Activated CD8-positive, alpha-beta memory T cell treated with anti-CD3 and anti-CD28 coated beads for 1 hour (primary cell): ENCODE results near the gene RRP8.

Source experiments
- DNase-seq, 2 donors: peaks; one replicate each; pipeline ENCODE4 v3.0.0-alpha.2; 2020; ENCODE audit warnings: low read depth in 1 of 2; ENCODE audit errors: extremely low read depth in 1 of 2

RRP8 gene

DNA sequence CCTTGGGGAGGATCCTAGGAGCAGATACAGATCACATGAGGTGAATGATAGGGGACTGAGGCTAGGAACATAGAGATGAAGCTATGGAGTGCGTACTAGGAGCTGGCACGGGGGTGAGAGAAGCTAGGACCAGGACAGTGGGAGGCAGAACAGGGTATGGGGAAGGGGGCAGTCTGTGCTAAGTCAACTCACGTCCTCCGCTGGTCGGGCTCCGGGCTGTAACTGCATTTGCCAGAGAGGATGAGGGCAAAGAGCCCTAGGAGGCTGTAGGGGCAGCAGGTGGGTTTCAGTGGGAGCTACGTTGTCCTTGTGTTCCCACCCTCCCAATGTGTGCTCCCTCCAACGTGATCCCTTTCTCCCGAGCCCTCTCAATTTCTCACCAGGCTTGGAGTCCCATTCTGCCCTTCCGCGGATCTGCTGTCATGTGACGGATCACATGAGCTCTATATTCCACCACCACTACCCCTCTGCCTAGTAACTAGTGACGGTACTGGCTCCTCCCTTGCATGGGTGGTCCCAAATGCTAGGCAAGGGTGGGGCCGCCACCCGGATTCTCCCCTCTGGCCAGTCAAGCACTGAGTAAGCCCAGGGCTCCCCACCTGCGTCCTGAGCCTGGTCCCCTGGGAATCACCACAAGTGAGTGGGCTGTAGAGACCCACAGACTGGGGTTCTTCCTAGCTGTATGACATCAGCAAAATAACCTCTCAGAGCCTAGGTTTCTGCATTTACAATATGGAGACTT, 15.8 kb upstream of the RRP8 start, which contains the start of gene TPP1:
Gene TPP1 (minus strand): TSS at position 419 of the 742 bp plus-strand sequence. CDS start 22 bp downstream, at position 397.
- DNase-seq, result peak; percentile 76 to 77

DNA sequence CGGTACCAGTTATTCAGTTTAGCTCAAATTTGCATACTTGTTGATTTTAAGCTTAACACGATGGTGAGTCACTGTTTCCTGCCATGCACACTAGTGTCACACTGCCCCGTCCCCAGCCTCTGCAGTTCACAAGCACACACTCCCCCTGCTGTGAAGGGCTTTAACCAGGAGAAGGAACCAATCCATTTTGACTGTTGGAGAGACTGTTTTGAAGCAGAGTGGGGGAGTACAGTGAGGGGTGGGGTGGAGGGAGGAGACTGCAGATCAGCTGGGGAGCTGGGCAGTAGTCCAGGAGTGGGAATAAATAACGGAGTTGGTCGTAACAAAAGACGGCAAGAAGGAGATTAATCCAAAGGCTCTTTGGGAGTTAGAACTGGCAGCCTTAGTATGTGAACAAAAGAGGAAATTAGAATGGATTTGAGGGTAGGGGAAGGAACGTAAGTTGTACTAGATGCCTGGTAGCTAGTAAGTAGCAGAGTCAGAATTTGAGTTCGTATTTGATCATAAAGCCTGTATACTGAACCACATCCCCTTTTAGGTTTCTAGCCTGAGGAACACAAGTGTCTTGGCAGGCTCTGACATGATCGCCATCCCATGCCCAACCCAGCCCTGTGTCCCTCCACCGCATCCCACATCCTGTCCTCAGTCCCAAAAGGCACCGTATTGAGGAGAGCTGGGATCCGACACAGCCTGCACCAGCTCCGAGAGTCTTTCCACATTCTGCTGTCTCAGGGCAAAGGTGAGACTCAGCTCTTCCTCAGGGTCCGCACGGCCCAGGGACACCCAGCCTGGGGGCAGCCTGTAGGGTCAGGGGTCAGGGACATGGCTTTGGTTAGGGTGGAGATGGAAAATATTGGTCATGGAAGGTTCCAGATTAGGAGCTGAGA, 14.9 kb upstream of the RRP8 start:
- DNase-seq, result peak in 1 of 2 donors; percentile 51

DNA sequence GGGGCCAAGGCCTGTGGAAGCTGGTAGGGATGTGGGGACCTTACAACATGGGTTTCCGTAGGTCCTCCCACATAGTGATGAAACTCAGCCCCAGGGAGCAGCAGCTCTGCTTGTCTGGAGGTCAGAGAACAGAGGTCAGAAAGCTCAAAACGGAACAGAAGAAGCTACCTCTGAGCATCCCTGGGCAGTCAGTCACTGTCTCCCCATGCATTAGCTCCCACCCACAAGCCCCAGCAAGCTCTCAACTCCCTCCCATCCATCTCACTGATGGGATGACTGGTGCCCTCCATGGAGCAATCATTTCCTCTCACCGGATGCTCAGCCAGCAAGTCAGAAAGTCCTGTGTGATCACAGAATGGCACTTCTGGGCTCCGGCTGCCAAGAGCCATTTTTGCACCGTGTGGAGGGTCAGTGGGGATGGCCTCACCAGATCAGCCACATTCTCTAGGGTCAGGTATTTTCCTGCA, 13.9 kb upstream of the RRP8 start:
- DNase-seq, result no peak

DNA sequence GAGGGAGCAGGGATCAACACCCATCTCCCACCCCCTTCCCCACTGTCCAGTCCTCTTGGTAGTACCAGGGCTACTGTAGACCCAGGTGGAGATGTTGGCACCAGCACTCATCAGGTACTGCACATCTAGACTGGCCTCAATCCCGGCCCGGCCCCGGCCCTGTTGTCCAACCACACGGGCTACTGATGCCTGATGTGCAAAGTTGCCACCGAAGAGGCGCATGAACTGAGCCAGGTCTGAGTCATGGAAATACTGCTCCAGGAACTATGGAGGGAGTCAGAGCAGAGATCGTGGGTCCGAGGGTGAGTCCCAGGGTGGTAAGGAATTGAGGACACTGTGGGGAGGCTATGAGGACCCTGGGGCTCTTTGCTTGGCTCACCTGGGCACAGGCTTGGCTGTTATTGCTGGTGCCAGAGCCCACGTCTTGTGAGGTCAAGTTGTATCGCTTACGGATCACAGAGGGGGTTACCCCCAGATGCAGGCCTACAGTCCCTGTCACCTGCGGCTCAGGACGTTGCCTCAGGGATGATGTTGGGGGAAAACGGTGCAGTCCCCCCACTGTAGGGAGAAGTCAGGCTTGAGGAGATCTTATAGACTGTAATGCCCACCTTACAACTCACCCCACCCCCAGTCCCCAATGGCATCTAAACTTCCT, 13.3 kb upstream of the RRP8 start:
- no peak for DNase-seq

DNA sequence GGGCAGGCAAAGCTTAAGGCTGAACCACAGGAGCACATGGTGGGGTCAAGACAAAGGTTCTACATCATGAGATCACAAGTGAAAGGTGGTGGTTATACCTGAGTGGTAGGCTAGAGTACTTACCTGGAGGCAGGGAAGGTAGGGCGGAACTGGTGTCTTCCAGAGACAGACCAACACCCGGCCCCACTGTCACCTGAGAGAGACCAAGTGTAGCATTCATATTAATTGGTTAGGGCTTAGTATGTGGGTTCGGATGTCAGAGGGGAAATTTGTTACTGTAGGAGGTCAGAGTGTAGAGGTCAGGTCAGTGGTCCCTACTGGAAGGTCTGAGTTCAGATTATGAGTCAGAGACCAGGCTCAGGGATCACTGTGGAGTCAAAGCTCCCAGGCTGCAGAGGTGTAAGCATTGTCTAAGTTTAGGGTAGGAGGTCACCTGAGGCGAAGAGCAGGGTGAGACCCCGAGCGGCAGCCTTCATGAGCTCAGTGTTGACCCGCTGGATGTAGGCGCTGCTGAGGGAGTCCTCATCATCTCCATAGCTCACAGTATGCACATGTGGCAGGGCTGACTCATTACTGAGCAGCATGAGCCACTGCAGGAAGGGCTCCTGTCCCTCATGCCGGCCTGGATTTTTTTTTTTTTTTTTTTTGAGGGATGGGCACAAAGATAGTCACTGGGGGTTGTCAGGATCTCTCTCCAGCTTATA, 12.6 kb upstream of the RRP8 start:
- DNase-seq, result no peak

DNA sequence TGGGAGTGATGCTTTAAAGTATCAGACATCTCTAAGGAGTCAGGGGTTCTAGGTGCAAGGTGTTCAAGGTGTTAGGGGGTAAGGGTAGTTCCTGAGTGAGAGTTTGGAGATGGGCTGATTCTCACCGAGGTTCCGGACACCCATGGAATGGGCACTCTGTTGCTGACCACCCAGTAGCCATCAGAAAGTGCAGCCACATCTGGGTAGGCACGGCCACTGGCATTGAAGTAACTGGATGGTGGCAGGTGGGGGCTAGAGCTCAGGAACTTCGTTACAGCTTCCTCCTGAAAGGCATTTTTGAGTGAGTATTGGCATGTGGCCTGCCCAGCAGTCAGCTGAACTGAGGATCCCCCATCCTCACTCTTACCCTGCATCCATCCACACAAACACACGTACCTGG, 11.6 kb upstream of the RRP8 start:
- no peak for DNase-seq

DNA sequence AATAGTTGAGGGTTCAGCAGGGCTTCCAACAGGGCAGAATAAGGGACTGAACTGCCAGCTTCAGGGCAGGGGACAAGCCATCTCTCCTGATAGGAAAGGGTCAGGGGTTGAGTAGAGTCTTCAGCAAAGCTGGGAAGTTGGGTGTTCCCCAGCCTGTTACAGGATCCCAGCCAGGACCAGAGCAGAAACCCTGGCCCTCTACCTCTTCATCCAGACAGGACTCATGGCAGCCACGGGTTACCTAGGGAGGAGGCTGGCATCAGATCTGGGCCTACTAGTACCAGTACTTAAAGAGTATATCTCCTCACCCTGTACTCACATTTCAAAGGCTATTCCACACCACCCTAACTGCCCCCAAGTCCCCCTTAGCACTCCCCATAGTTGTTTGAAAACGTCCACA, 11.0 kb upstream of the RRP8 start:
- no peak for DNase-seq

DNA sequence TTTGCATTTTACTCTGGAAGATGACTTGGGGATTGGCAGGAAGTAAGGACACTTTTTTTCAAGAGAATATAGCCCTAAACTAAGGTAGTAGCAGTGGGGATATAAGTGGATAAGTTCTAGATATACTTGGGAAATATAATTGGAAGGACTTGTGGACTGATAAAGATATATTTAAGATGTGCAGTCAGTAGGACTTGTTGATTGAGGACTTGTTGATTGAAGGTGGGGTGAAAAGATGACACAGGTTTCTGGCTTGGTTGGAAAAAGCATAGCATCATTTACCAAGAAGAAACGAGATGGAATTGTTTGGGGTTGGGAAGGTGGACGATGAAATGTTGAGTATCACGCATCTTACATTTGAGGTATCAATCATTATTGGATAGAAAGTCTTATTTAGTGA, 10.1 kb upstream of the RRP8 start:
- no peak for DNase-seq

DNA sequence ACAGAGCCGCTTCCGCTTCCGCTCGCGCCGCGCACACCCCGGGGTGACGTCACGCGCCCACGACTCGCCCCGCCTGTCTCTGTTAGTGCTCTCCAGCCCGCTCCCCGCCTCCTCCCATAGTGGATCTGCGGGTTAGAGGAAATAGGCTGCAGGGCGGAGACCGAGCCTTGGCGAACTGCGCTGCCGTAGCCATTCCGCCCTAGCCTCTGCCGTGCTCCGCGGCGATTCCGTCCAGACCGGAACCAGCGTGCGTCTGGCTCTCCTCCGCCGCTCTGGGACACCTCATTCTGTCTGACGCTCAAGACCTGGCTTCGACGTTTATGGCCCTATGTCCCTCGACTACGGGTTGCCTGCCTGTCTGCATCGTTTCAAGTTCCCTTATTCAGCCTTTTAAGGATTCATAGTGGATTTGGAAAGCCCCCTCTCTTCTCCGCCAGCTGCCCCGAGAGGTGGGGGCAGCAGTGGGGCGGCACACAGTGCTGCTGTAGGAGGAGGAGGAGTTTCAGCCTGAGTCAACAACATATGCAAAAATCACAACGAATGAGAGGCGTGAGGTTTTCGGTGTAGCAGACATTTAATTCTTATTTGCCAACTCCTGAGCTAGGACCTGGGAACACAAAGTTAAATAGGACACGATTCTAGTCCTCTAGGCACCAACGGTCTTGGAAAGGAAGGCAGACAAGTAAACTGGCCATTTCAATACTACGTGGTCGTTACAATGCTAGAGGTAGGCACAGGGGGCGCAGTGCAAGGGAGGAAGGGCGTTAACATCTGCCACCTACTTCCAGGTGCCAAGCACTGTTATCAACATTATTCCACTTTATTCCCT, 9.0 kb upstream of the RRP8 start, which contains the start of gene TAF10:
Gene TAF10 (minus strand): TSS at position 4 of the 829 bp plus-strand sequence. CDS start 27 bp downstream, outside the sequence.
- peak; percentile 92 to 95 for DNase-seq

DNA sequence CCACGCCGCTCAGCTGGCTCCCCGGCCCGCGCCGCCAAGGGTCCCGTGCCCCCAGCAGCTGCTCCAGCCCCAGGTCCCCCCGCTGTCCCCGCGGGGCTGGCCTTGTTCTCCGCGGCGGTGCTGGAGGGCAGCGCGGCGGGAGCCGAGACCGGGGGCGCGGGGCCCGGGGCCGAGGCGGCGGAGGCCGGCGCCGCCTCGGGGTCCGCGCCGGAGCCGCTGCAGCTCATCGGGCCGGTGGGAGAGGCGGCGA, 8.5 kb upstream of the RRP8 start:
- DNase-seq, result no peak

DNA sequence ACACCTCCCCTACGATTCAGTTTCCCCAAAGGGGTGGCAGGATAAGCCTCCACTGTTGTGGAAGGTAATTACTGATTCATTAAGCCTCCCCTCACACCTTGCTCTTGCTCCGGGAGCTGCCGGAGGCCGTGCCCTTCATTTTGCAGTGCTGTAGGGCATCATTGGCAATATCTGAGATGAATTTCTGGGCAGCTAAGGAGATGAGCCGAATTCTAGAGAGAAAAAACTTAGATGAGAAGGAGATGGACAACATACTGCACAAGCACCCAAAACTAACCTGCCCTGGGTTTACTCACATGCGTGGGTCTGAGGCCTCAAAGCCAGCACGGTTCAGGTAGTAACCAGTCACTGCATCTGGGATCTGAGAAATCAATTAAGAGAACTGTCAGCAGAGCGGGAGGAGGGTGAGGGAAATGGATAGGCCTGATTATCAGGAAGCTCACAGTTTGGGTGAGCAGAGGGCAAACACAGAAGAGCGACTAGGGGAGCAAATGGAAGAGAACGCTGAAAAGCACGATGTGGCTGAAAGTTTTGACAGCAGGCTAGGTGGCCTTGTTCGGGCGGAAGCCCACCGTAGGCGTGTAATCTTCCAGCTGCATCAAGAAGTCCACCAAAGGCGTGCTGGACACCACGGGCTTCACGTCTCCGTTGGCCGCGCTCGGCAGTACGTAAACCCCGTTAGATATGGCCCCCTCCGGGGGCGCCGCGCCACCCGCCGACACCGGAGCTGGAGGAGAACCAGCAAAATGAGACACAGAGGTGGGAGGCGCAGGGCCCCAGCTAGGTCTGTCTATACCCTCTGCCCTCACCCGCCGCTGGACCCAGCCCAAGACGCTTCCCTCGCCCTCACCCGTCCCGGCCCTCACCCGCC, 7.9 kb upstream of the RRP8 start:
- no peak for DNase-seq

DNA sequence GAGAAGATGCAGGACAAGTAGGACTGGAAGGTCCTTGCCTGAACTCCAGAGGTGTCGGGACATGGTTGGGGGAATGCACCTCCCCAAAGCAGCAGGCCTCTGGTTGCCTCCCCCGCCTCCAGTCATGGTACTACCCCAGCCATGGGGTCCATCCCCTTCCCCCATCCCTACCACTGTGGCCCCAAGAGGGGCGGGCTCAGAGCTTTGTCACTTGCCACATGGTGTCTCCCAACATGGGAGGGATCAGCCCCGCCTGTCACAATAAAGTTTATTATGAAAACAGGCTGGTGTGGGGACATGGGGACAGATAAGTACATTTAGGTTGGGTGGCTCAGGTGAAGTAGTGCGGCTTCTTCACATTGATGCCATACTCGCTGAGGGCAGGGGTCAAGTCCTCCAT, 7.2 kb upstream of the RRP8 start:
- no peak for DNase-seq

DNA sequence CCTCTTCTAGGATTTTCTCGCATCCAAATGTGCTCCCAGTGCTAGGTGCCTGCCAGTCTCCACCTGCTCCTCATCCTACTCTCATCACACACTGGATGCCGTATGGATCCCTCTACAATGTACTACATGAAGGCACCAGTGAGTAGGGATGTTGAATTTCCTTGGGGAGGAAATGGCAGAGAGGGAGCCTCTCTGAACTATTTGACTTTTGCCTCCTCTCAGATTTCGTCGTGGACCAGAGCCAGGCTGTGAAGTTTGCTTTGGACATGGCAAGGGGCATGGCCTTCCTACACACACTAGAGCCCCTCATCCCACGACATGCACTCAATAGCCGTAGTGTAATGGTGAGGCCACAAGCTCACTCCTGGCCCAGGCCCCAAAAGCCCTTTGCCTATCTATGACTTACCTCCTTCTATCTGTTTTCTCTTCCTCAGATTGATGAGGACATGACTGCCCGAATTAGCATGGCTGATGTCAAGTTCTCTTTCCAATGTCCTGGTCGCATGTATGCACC, 6.1 kb upstream of the RRP8 start:
- no peak for DNase-seq

DNA sequence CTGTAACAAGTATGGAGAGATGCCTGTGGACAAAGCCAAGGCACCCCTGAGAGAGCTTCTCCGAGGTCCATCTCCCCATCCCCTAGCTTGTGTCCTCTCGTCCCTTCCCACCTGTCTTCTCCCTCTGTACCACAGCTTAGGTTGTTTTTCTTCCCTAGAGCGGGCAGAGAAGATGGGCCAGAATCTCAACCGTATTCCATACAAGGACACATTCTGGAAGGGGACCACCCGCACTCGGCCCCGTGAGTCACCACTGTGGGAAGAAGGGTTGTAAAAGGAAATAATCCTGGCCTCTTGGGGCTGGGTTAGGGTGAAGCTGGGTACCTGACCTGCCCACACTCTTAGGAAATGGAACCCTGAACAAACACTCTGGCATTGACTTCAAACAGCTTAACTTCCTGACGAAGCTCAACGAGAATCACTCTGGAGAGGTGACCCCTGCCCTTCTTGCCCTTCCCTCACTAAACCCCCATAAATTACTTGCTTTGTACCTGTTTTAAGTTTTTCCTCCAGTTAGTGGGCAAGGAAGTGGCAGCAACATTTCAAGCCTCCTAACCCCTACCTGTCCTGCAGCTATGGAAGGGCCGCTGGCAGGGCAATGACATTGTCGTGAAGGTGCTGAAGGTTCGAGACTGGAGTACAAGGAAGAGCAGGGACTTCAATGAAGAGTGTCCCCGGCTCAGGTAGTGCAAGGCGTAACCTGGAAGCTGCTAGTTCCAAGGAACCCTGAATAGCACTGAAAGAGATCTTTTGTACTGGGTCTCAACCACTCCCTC, 5.5 kb upstream of the RRP8 start:
- no peak for DNase-seq

DNA sequence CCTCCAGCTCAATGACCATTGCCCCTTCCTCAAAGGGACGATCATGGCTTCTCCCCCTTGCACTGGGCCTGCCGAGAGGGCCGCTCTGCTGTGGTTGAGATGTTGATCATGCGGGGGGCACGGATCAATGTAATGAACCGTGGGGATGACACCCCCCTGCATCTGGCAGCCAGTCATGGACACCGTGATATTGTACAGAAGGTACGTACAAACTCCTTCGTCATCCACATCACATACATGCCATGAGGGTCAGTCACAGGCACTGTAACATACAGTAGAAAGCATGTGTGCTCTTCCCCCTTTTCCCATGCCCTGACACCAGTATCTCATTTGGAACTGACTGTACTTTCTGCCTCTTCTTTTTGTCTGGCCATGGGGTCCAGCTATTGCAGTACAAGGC, 4.6 kb upstream of the RRP8 start:
- DNase-seq, result no peak

DNA sequence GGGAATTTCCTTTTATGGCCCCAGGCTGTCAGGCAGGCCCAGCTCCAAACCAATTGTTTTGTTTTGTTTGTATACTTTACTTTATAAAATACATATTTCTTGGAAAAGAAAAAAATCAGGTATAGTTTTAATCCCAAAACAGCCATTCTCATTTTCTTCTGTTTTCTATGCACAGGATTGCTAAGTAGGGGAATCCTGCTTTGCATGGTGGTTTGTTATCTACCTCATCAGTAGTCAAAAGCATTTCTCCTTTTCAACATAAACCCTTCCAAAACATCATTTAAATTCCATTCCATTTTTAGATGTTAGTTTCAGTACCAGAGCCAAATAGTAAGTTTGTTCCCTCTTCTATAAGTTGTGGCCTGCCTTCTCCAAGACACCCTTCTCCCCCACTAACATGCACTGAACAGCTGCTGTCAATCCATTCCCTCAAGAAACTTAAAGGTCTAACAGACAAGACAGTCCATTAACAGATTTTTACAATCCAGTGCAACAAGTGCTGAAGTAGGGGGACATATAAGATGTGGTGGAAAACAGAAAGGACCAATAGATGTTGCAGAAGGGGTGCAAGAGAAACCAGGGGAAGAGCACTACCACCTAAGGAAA, 3.9 kb upstream of the RRP8 start:
- no peak for DNase-seq

DNA sequence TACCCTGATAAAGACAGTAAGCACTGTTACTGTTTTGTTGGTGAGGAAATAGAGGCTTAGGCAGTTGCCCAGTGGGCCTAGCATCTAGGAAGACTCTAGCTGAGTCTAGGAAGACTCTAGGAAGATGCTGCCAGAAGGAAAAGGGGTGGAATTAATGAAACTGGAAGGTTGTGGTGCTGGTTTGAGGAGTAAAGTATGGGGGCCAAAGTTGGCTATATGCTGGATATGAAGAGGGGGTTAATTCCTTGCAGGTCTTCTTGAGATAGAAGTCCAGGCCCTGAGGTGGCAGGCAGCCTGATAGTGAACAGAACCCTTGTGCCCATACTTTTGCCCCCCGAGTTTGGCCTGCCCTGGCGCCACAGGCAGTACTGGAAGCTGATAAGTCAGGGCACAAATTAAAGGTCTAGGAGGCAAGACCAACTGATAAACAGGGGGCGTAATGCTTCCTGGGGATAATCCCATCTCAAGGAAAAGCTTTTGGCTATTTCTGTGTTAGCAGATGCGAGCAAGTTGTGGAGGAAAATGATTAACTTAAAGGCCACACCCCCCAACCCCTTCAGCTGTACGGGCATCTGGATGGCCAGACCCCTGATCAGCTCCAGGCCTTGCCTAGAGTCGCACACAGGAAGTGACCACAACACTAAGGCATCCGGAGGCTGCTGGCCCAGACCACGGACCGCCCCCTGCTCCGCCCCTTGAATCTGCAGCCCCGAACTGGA, 3.2 kb upstream of the RRP8 start:
- no peak for DNase-seq
